KMS-11 (cell line): ENCODE data around the gene HOXC6.
"Not testable (repeated sequence)": the region's sequence is repeated elsewhere in the genome, so short reads cannot be mapped to it uniquely, and the experiment has no call there.

Experiments used
- H2AFZ ChIP-seq: fragments of 200-600 bp; sonication (generic); 2 replicates; pipeline ENCODE4 v1.6.1; 2016; ENCODE audit warnings: antibody characterized with exemption, mixed run types, low read depth
- H3K27ac ChIP-seq: fragments of 200-600 bp; sonication (generic); 2 replicates; pipeline ENCODE4 v1.6.1; 2016; ENCODE audit warnings: mild to moderate bottlenecking, mixed run types
- H3K27me3 ChIP-seq: fragments of 200-600 bp; sonication (generic); 2 replicates; pipeline ENCODE4 v1.6.1; 2017; ENCODE audit warnings: mild to moderate bottlenecking, low read depth, mixed run types, moderate library complexity; ENCODE audit not compliant: insufficient read depth
- H3K36me3 ChIP-seq: fragments of 200-600 bp; sonication (generic); 2 replicates; pipeline ENCODE4 v1.6.1; 2017; ENCODE audit warnings: mild to moderate bottlenecking, mixed run types; ENCODE audit not compliant: insufficient read depth
- H3K4me1 ChIP-seq: fragments of 200-600 bp; sonication (generic); 2 replicates; pipeline ENCODE4 v1.6.1; 2016; ENCODE audit warnings: mild to moderate bottlenecking, low read depth, mixed run types; ENCODE audit not compliant: poor library complexity, severe bottlenecking
- H3K4me2 ChIP-seq: fragments of 200-600 bp; sonication (generic); 2 replicates; pipeline ENCODE4 v1.7.0; 2016; ENCODE audit warnings: mild to moderate bottlenecking, mixed run types
- H3K4me3 ChIP-seq: fragments of 200-600 bp; sonication (generic); IDR thresholded peaks from 2 replicates; pipeline ENCODE4 v1.6.1; 2017; ENCODE audit warnings: low read depth, low read length, mixed read lengths; ENCODE audit not compliant: insufficient read depth
- H3K79me2 ChIP-seq: fragments of 200-600 bp; sonication (generic); 2 replicates; pipeline ENCODE4 v1.6.1; 2016; ENCODE audit warnings: low read depth, mixed run types; ENCODE audit not compliant: insufficient read depth
- H3K9ac ChIP-seq: fragments of 200-600 bp; sonication (generic); 2 replicates; pipeline ENCODE4 v1.6.1; 2016; ENCODE audit warnings: mild to moderate bottlenecking, mixed run types
- H4K20me1 ChIP-seq: fragments of 200-600 bp; sonication (generic); 2 replicates; pipeline ENCODE4 v1.6.1; 2016; ENCODE audit warnings: mild to moderate bottlenecking, mixed run types; ENCODE audit not compliant: insufficient read depth
- CTCF ChIP-seq: fragments of 200-600 bp; sonication (generic); conservative IDR thresholded peaks from 2 replicates; pipeline ENCODE4 v1.6.1; 2017; ENCODE audit warnings: low read depth, mild to moderate bottlenecking, antibody characterized with exemption, low read length, moderate library complexity, mixed read lengths

Gene HOXC6

GRCh38 chr12:54041097-54041690 is 13.0 kb downstream of the HOXC6 start:
- Histone ChIP-seq H3K36me3 (no peaks in the 10 kb centered on the region), H3K4me2 (no peak overlapping the region), H3K4me3 (no peak overlapping the region), H3K9ac (no peak overlapping the region), H2AFZ (no peak overlapping the region), H3K27ac (no peak overlapping the region), H4K20me1 (no peaks in the 10 kb centered on the region), H3K79me2 (no peaks in the 10 kb centered on the region), H3K4me1 (no peaks in the 10 kb centered on the region), H3K27me3 (peaks cover 98% of the 10 kb centered on the region)
- no peak for TF ChIP-seq CTCF

DNA sequence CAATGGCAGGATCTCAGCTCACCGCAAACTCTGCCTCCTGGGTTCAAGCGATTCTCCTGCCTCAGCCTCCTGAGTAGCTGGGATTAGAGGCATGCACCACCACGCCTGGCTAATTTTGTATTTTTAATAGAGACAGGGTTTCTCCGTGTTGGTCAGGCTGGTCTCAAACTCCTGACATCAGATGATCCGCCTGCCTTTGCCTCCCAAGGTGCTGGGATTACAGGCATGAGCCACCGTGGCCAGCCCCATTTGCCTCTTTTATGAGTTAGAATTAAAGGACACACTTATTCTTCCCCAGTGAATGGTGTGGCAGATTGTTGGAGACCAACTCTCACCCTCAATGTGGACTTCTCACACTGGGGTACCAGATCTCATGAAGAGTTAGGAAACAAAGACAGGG is 13.8 kb downstream of the HOXC6 start:
- not testable (repeated sequence) for H3K9ac ChIP-seq, H3K4me2 ChIP-seq, H3K36me3 ChIP-seq, H2AFZ ChIP-seq, H4K20me1 ChIP-seq, H3K4me1 ChIP-seq, H3K79me2 ChIP-seq, H3K4me3 ChIP-seq, H3K27ac ChIP-seq
- H3K27me3 ChIP-seq, result peaks cover 98% of the 10 kb centered on the region

- no peak overlapping the region for H3K27ac ChIP-seq
- H2AFZ ChIP-seq, result no peak overlapping the region
- peaks cover 98% of the 10 kb centered on the region for H3K27me3 ChIP-seq
- H3K79me2 ChIP-seq, result no peaks in the 10 kb centered on the region
- no peak overlapping the region for H3K9ac ChIP-seq
- H3K4me3 ChIP-seq, result no peak overlapping the region
- no peak overlapping the region for H3K4me2 ChIP-seq
- no peaks in the 10 kb centered on the region for H4K20me1 ChIP-seq
- H3K4me1 ChIP-seq, result no peaks in the 10 kb centered on the region
- TF ChIP-seq CTCF, result no peak
- no peaks in the 10 kb centered on the region for H3K36me3 ChIP-seq
These were observed 15.0 kb downstream of the HOXC6 start for GRCh38 chr12:54042970-54043853.

GRCh38 chr12:54044425-54045103 is 16.3 kb downstream of the HOXC6 start:
- Histone ChIP-seq H3K27ac (no peak overlapping the region), H3K4me2 (no peak overlapping the region)

More at GRCh38 chr12:54044425-54045103, 16.3 kb downstream of the HOXC6 start:
- no peak overlapping the region for H2AFZ ChIP-seq
- H3K9ac ChIP-seq, result no peak overlapping the region
- H3K4me3 ChIP-seq, result no peak overlapping the region
- H3K27me3 ChIP-seq, result peaks cover 98% of the 10 kb centered on the region
- no peaks in the 10 kb centered on the region for H3K4me1 ChIP-seq
- H3K36me3 ChIP-seq, result no peaks in the 10 kb centered on the region
- H3K79me2 ChIP-seq, result no peaks in the 10 kb centered on the region
- no peak for TF ChIP-seq CTCF
- no peaks in the 10 kb centered on the region for H4K20me1 ChIP-seq
